Measurements from ENCODE around the gene PRICKLE4. TPM values are rescaled to one million over a fixed set of nuclear protein-coding genes. Genes with fewer than 3 reads are reported as not detected.
A peak's percentile ranks its signal among the peaks of the same experiment; 100 is the strongest.

The PRICKLE4 gene
- total and polyA plus RNA-seq, 2 experiments from 2014 or later = 0.48 to 0.66 TPM

DNA sequence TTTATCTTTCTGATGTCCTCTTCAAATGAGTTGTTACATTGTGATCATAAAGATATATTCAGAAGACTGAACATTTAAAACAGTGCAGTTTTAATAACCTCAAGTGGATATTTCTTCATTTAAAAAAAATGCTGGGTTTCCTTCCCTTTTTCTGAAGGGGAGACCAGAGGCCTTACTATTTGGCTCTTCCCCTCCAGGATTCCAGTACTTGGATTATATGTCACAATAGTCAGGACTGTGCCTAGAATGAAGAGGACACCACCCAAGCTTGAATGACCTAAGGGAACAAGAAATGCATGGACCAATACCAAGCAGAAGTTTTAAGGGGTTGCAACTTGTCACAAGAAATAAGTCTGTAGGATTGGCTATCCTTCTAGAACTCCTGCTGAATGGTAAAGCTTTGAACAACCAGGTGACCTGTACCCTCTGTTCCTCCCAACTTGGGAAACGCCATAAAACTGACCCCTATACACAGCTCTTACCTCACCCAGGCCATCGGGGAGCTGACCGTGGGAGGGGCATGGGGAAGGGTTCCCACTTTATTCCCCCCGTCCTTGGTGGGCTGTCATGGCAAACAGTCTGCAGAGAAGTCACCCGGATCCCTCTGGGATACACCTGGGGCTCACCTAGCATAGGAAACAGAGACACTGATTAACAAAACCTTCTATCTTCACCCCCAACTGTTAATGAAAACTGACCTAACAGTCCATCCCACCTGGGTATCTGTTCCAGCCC is 2.9 kb upstream of the PRICKLE4 start:
- Histone ChIP-seq H3F3A (replicated peaks; ENCODE audit: low read depth) (peaks cover 5% of the 10 kb centered on the region; the same call in 1 of the 2 replicates), H3K4me1 (ENCODE audit: insufficient read depth) (peaks cover 16% of the 10 kb centered on the region), H3K79me2 (replicated peaks; ENCODE audit: insufficient read depth) (0 out of 2 replicates have a peak, but pooled peaks cover 7% of the 10 kb centered on the region), H4K20me1 (replicated peaks; ENCODE audit: insufficient read depth) (no peaks in the 10 kb centered on the region), H3K27ac (ENCODE audit: low read depth) (no peak overlapping the region), H2AFZ (no peak overlapping the region), H3K27me3 (ENCODE audit: insufficient read depth) (peaks cover 29% of the 10 kb centered on the region), H3K36me3 (ENCODE audit: insufficient read depth) (no peaks in the 10 kb centered on the region), H3K4me3 (no peak overlapping the region), H3K4me2 (no peak overlapping the region), H3K9me2 (ENCODE audit: insufficient read depth) (no peaks in the 10 kb centered on the region)
- Mint-ChIP-seq H3K4me1 (peaks cover 11% of the 10 kb centered on the region), H3K9me3 (no peaks in the 10 kb centered on the region), H3K4me3 (peak overlapping the region; percentile 89; the same call in 2 of the 3 replicates), H3K36me3 (ENCODE audit: low read depth) (peaks cover 10% of the 10 kb centered on the region), H3K27me3 (ENCODE audit: insufficient read depth, low read depth, poor library complexity) (peaks cover 27% of the 10 kb centered on the region), H3K27ac (no peak overlapping the region)
- no peak for TF ChIP-seq ZNF331 (CRISPR knock-in tag; IDR thresholded peaks at IDR 0.05; ENCODE audit: low read depth)
- TF ChIP-seq, protein P1, sequence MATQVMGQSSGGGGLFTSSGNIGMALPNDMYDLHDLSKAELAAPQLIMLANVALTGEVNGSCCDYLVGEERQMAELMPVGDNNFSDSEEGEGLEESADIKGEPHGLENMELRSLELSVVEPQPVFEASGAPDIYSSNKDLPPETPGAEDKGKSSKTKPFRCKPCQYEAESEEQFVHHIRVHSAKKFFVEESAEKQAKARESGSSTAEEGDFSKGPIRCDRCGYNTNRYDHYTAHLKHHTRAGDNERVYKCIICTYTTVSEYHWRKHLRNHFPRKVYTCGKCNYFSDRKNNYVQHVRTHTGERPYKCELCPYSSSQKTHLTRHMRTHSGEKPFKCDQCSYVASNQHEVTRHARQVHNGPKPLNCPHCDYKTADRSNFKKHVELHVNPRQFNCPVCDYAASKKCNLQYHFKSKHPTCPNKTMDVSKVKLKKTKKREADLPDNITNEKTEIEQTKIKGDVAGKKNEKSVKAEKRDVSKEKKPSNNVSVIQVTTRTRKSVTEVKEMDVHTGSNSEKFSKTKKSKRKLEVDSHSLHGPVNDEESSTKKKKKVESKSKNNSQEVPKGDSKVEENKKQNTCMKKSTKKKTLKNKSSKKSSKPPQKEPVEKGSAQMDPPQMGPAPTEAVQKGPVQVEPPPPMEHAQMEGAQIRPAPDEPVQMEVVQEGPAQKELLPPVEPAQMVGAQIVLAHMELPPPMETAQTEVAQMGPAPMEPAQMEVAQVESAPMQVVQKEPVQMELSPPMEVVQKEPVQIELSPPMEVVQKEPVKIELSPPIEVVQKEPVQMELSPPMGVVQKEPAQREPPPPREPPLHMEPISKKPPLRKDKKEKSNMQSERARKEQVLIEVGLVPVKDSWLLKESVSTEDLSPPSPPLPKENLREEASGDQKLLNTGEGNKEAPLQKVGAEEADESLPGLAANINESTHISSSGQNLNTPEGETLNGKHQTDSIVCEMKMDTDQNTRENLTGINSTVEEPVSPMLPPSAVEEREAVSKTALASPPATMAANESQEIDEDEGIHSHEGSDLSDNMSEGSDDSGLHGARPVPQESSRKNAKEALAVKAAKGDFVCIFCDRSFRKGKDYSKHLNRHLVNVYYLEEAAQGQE (IDR thresholded peaks at IDR 0.05; ENCODE audit: unreplicated experiment) = no peak
- TF ChIP-seq, protein P2, sequence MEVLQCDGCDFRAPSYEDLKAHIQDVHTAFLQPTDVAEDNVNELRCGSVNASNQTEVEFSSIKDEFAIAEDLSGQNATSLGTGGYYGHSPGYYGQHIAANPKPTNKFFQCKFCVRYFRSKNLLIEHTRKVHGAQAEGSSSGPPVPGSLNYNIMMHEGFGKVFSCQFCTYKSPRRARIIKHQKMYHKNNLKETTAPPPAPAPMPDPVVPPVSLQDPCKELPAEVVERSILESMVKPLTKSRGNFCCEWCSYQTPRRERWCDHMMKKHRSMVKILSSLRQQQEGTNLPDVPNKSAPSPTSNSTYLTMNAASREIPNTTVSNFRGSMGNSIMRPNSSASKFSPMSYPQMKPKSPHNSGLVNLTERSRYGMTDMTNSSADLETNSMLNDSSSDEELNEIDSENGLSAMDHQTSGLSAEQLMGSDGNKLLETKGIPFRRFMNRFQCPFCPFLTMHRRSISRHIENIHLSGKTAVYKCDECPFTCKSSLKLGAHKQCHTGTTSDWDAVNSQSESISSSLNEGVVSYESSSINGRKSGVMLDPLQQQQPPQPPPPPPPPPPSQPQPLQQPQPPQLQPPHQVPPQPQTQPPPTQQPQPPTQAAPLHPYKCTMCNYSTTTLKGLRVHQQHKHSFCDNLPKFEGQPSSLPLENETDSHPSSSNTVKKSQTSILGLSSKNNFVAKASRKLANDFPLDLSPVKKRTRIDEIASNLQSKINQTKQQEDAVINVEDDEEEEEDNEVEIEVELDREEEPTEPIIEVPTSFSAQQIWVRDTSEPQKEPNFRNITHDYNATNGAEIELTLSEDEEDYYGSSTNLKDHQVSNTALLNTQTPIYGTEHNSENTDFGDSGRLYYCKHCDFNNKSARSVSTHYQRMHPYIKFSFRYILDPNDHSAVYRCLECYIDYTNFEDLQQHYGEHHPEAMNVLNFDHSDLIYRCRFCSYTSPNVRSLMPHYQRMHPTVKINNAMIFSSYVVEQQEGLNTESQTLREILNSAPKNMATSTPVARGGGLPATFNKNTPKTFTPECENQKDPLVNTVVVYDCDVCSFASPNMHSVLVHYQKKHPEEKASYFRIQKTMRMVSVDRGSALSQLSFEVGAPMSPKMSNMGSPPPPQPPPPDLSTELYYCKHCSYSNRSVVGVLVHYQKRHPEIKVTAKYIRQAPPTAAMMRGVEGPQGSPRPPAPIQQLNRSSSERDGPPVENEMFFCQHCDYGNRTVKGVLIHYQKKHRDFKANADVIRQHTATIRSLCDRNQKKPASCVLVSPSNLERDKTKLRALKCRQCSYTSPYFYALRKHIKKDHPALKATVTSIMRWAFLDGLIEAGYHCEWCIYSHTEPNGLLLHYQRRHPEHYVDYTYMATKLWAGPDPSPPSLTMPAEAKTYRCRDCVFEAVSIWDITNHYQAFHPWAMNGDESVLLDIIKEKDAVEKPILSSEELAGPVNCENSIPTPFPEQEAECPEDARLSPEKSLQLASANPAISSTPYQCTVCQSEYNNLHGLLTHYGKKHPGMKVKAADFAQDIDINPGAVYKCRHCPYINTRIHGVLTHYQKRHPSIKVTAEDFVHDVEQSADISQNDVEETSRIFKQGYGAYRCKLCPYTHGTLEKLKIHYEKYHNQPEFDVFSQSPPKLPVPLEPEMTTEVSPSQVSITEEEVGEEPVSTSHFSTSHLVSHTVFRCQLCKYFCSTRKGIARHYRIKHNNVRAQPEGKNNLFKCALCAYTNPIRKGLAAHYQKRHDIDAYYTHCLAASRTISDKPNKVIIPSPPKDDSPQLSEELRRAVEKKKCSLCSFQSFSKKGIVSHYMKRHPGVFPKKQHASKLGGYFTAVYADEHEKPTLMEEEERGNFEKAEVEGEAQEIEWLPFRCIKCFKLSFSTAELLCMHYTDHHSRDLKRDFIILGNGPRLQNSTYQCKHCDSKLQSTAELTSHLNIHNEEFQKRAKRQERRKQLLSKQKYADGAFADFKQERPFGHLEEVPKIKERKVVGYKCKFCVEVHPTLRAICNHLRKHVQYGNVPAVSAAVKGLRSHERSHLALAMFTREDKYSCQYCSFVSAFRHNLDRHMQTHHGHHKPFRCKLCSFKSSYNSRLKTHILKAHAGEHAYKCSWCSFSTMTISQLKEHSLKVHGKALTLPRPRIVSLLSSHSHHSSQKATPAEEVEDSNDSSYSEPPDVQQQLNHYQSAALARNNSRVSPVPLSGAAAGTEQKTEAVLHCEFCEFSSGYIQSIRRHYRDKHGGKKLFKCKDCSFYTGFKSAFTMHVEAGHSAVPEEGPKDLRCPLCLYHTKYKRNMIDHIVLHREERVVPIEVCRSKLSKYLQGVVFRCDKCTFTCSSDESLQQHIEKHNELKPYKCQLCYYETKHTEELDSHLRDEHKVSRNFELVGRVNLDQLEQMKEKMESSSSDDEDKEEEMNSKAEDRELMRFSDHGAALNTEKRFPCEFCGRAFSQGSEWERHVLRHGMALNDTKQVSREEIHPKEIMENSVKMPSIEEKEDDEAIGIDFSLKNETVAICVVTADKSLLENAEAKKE (CRISPR knock-in tag; IDR thresholded peaks at IDR 0.05) = no peak
- TF ChIP-seq, protein P3, sequence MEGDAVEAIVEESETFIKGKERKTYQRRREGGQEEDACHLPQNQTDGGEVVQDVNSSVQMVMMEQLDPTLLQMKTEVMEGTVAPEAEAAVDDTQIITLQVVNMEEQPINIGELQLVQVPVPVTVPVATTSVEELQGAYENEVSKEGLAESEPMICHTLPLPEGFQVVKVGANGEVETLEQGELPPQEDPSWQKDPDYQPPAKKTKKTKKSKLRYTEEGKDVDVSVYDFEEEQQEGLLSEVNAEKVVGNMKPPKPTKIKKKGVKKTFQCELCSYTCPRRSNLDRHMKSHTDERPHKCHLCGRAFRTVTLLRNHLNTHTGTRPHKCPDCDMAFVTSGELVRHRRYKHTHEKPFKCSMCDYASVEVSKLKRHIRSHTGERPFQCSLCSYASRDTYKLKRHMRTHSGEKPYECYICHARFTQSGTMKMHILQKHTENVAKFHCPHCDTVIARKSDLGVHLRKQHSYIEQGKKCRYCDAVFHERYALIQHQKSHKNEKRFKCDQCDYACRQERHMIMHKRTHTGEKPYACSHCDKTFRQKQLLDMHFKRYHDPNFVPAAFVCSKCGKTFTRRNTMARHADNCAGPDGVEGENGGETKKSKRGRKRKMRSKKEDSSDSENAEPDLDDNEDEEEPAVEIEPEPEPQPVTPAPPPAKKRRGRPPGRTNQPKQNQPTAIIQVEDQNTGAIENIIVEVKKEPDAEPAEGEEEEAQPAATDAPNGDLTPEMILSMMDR (conservative IDR thresholded peaks at IDR 0.05; ENCODE audit: low read depth in 2 of 2) = no peak
- TF ChIP-seq, protein P4, sequence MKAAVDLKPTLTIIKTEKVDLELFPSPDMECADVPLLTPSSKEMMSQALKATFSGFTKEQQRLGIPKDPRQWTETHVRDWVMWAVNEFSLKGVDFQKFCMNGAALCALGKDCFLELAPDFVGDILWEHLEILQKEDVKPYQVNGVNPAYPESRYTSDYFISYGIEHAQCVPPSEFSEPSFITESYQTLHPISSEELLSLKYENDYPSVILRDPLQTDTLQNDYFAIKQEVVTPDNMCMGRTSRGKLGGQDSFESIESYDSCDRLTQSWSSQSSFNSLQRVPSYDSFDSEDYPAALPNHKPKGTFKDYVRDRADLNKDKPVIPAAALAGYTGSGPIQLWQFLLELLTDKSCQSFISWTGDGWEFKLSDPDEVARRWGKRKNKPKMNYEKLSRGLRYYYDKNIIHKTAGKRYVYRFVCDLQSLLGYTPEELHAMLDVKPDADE (IDR thresholded peaks at IDR 0.05) = no peak
- TF ChIP-seq EZH2 (IDR thresholded peaks at IDR 0.05; ENCODE audit: low read depth, unreplicated experiment) = no peak
- TF ChIP-seq NANOG (IDR thresholded peaks at IDR 0.05; ENCODE audit: borderline replicate concordance) = no peak
- no peak for TF ChIP-seq ZNF114 (CRISPR knock-in tag; IDR thresholded peaks at IDR 0.05)
- no peak for TF ChIP-seq STAT1 (IDR thresholded peaks at IDR 0.05; ENCODE audit: unreplicated experiment)
- no peak for TF ChIP-seq POLR2AphosphoS5 (IDR thresholded peaks at IDR 0.05; ENCODE audit: low read depth)
- TF ChIP-seq EZH2phosphoT487 (IDR thresholded peaks at IDR 0.05; ENCODE audit: unreplicated experiment) = no peak
- no peak for ATAC-seq
- no peak for DNase-seq (ENCODE audit: low spot score)

Data from GM23338 (cell line).